ENCODE measurements around the gene DPH2.
A peak's percentile ranks its signal among the peaks of the same experiment; 100 is the strongest.

The DPH2 gene

GRCh38 chr1:43944860-43945259, 24.9 kb upstream of the DPH2 start:
- DNase-seq (ENCODE audit: low spot score) = no peak

- DNase-seq (ENCODE audit: low spot score) = no peak
Measured at GRCh38 chr1:43945674-43946235, 24.1 kb upstream of the DPH2 start.

GRCh38 chr1:43946236-43947060, 23.4 kb upstream of the DPH2 start, which contains the start of gene IPO13:
Gene IPO13 (plus strand): TSS chr1:43946950. CDS start chr1:43947601, 651 bp downstream.
- peak; percentile 95 for DNase-seq (ENCODE audit: low spot score)

- no peak for DNase-seq (ENCODE audit: low spot score)
Measured at GRCh38 chr1:43947061-43947873, 22.5 kb upstream of the DPH2 start.

DNA sequence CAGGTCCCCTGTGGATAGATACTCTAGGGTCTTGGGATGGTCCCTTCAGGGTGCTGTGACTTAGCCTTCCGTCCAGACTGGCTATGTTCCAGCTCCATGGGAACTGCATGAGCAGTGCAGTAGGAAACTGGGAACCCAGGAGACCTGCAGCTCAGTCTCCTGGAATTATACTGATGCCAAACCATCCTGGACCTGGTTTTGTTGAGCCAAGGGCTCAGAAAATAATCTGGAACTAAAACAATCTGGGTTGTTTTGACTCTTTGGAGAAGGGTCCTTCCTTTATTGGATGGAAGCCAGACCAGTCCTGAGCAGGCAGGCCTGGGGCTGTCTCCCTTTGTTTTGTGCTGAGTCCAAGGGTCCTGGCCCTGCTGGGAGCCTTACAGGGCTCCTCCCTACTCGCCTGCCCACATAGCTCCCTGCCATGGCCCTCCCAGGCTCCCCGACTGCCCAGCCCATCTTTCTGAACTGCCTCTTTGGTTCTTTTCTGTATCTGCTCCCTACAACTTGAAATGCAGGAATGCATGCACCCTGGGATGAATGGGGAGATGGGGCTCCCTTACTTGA, 21.9 kb upstream of the DPH2 start:
- no peak for DNase-seq (ENCODE audit: low spot score)

- no peak for DNase-seq (ENCODE audit: low spot score)
Measured at GRCh38 chr1:43949678-43950077, 20.1 kb upstream of the DPH2 start.

DNA sequence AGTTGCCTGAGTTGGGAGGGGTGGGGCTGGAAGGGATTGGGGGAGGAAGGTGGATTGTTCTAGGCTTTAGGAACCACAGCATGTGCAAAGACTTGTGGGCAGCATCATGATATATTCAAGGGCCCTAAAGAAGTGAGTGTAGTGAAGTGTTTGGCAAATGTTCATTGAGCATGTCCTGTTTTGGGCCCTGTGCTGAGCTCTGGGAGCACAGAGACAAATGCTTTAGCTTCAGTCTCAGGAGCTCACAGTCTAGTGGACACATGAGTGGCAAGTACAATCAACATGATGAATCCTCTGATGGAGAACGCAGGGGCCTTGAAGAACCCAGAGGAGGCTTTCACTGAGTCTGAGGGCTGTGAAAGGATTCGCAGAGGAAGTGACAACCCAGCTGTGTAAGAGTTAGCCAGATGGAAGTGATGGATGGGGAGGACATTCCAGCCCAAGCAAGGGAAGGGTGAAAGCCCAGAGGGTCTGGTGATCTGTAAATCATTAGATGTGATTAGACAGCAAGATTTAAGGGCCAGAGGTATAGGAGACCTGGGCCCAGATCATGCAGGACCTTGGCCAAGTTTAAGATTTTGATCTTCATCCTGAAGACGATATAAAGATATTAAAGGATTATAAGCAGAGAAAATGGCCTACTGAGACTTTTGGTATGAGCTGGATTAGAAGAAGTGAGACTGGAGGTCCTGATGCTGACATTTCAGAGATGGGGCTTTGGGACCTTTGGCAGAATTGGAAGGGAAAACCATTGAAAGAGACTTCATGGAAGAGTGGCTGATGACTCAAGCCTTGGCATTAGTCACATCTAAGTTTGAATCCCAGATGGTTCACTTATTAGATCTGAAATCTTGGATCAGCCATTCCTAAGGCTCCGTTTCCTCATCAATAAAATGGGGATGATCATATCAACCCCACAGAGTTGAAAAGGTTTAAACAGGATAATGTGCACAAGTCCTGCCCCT, 18.5 kb upstream of the DPH2 start:
- no peak for DNase-seq (ENCODE audit: low spot score)

- DNase-seq (ENCODE audit: low spot score) = no peak
Measured at GRCh38 chr1:43952731-43953346, 17.0 kb upstream of the DPH2 start.

GRCh38 chr1:43953361-43953760, 16.4 kb upstream of the DPH2 start:
- DNase-seq (ENCODE audit: low spot score) = no peak

DNA sequence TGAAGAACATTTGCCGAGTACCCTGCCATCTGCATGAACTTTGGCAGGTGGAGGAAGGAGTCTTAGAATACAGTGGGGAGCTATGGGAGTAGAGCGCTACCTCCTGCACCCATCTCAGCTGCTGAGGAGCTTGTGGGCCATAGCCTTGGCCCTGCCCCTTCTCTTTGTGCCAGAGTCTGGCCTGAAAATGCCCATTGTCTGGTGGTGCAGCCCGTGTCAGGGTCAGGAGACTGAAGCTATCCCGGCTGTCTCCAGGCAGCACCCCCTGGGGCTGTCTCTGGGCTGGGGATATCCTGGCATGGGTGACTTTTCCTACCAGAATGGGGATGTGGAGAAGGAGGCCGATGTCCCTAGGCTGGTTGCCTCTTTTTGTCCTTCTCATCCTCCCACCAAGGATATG, 15.8 kb upstream of the DPH2 start:
- no peak for DNase-seq (ENCODE audit: low spot score)

GRCh38 chr1:43956234-43956633, 13.6 kb upstream of the DPH2 start:
- DNase-seq (ENCODE audit: low spot score) = no peak

- no peak for DNase-seq (ENCODE audit: low spot score)
Measured at GRCh38 chr1:43957407-43958040, 12.3 kb upstream of the DPH2 start.

- DNase-seq (ENCODE audit: low spot score) = no peak
Measured at GRCh38 chr1:43958351-43959255, 11.2 kb upstream of the DPH2 start.

GRCh38 chr1:43960798-43961197, 9.0 kb upstream of the DPH2 start:
- no peak for DNase-seq (ENCODE audit: low spot score)

DNA sequence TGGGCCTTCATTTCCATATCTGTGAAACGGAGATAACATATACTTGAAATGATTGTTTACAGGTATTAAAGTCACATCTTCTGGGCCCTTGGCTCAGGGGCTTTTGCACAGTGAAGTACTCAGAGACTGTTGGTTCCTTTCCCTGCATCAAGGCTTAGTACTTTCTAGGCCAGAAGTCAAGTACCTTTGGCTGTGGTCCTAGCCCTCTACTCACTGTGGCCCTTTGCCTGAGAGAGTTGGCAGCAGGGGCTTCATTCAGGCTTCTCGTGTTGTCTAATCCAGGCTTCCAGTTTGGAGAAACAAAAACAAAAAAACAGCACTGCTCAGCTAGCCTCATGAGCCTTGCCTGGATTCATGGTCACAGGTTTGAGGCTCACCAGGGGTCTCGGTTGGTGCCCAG, 8.1 kb upstream of the DPH2 start:
- no peak for DNase-seq (ENCODE audit: low spot score)

GRCh38 chr1:43962324-43962723, 7.5 kb upstream of the DPH2 start:
- DNase-seq (ENCODE audit: low spot score) = no peak

- no peak for DNase-seq (ENCODE audit: low spot score)
Measured at GRCh38 chr1:43963006-43963405, 6.8 kb upstream of the DPH2 start.

- no peak for DNase-seq (ENCODE audit: low spot score)
Measured at GRCh38 chr1:43963890-43964289, 5.9 kb upstream of the DPH2 start.

GRCh38 chr1:43965316-43965715, 4.5 kb upstream of the DPH2 start:
- no peak for DNase-seq (ENCODE audit: low spot score)

All from LoVo (cell line).